H1 (cell line): ENCODE measurements around the gene IRF4. TPM values are rescaled to one million over a fixed set of nuclear protein-coding genes. Genes with fewer than 3 reads are reported as not detected.

Experiments used
- CHD1 ChIP-seq: IDR thresholded peaks from 2 replicates; pipeline ENCODE4 v1.6.1; 2012; ENCODE audit warnings: low read depth, low read length, improper control_type of control experiment
- POLR2AphosphoS5 ChIP-seq: IDR thresholded peaks from 2 replicates; pipeline ENCODE4 v1.6.1; 2011; ENCODE audit warnings: low read depth, low read length
- polyA plus RNA-seq, 7 experiments: library from polyadenylated mRNA; depleted of rRNA in 3 of 7; stranded (reverse) in 5 of 7; unstranded in 2 of 7; fragments of >200 nt in 5 of 7; fragments of 200-250 nt in 2 of 7; gene quantifications; 1 replicate in 5 of 7; 2 replicates in 1 of 7; 4 replicates in 1 of 7; pipeline versions ENCODE4 v1.2.1 to v1.2.3, GENCODE V29; 2011 to 2013; ENCODE audit warnings: missing spikeins in 2 of 7, mixed read lengths in 2 of 7
- total RNA-seq: library from RNA; stranded (reverse); fragmentation: NEBNext Ultra II Directional; extraction: Animal tissue kit (Norgen Biotek cat#: 25700); gene quantifications from 2 replicates; pipeline ENCODE4 v1.2.1, GENCODE V29; 2021
- TF ChIP-seq, protein P1 (sequence below): fragments of 300-600 bp; sonication (generic); IDR thresholded peaks from 2 replicates; pipeline ENCODE4 v1.7.1; 2012; ENCODE audit warnings: low read length, moderate library complexity, mild to moderate bottlenecking, inconsistent platforms; ENCODE audit not compliant: insufficient replicate concordance

Gene IRF4
- total and polyA plus RNA-seq, 2 of the 8 experiments (the other 6 are each of a cell fraction or from before 2014, with no cell fraction given): 0.77 to 2.1 TPM

DNA sequence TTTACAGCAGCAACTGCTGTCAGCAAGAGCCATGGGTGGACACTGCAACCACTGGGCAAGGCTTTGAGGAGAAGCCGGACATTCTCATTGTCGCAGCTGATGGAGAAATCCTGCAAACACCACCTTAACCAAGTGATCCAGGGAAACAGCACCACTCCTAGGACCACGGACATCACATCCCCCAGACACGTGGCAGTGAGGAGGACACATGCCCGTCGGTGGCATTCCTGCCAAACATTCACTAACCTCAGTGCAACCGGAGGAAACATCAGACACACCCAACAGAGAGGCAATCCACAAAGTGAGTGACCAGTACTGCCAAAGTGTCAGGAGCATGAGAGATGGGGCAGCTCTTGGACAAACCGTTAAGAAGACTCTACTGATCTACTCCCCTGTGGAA lies 16.6 kb upstream of the IRF4 start (continued):
- TF ChIP-seq, protein P1, sequence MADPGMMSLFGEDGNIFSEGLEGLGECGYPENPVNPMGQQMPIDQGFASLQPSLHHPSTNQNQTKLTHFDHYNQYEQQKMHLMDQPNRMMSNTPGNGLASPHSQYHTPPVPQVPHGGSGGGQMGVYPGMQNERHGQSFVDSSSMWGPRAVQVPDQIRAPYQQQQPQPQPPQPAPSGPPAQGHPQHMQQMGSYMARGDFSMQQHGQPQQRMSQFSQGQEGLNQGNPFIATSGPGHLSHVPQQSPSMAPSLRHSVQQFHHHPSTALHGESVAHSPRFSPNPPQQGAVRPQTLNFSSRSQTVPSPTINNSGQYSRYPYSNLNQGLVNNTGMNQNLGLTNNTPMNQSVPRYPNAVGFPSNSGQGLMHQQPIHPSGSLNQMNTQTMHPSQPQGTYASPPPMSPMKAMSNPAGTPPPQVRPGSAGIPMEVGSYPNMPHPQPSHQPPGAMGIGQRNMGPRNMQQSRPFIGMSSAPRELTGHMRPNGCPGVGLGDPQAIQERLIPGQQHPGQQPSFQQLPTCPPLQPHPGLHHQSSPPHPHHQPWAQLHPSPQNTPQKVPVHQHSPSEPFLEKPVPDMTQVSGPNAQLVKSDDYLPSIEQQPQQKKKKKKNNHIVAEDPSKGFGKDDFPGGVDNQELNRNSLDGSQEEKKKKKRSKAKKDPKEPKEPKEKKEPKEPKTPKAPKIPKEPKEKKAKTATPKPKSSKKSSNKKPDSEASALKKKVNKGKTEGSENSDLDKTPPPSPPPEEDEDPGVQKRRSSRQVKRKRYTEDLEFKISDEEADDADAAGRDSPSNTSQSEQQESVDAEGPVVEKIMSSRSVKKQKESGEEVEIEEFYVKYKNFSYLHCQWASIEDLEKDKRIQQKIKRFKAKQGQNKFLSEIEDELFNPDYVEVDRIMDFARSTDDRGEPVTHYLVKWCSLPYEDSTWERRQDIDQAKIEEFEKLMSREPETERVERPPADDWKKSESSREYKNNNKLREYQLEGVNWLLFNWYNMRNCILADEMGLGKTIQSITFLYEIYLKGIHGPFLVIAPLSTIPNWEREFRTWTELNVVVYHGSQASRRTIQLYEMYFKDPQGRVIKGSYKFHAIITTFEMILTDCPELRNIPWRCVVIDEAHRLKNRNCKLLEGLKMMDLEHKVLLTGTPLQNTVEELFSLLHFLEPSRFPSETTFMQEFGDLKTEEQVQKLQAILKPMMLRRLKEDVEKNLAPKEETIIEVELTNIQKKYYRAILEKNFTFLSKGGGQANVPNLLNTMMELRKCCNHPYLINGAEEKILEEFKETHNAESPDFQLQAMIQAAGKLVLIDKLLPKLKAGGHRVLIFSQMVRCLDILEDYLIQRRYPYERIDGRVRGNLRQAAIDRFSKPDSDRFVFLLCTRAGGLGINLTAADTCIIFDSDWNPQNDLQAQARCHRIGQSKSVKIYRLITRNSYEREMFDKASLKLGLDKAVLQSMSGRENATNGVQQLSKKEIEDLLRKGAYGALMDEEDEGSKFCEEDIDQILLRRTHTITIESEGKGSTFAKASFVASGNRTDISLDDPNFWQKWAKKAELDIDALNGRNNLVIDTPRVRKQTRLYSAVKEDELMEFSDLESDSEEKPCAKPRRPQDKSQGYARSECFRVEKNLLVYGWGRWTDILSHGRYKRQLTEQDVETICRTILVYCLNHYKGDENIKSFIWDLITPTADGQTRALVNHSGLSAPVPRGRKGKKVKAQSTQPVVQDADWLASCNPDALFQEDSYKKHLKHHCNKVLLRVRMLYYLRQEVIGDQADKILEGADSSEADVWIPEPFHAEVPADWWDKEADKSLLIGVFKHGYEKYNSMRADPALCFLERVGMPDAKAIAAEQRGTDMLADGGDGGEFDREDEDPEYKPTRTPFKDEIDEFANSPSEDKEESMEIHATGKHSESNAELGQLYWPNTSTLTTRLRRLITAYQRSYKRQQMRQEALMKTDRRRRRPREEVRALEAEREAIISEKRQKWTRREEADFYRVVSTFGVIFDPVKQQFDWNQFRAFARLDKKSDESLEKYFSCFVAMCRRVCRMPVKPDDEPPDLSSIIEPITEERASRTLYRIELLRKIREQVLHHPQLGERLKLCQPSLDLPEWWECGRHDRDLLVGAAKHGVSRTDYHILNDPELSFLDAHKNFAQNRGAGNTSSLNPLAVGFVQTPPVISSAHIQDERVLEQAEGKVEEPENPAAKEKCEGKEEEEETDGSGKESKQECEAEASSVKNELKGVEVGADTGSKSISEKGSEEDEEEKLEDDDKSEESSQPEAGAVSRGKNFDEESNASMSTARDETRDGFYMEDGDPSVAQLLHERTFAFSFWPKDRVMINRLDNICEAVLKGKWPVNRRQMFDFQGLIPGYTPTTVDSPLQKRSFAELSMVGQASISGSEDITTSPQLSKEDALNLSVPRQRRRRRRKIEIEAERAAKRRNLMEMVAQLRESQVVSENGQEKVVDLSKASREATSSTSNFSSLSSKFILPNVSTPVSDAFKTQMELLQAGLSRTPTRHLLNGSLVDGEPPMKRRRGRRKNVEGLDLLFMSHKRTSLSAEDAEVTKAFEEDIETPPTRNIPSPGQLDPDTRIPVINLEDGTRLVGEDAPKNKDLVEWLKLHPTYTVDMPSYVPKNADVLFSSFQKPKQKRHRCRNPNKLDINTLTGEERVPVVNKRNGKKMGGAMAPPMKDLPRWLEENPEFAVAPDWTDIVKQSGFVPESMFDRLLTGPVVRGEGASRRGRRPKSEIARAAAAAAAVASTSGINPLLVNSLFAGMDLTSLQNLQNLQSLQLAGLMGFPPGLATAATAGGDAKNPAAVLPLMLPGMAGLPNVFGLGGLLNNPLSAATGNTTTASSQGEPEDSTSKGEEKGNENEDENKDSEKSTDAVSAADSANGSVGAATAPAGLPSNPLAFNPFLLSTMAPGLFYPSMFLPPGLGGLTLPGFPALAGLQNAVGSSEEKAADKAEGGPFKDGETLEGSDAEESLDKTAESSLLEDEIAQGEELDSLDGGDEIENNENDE: no peak
- TF ChIP-seq POLR2AphosphoS5 (no peak), CHD1 (no peak)
